HG03575 (cell line): Measurements from ENCODE around the gene SLC40A1.

Source experiments
- ATAC-seq: cut with Tn5 transposase; IDR thresholded peaks from one replicate; pipeline ENCODE4 v1.9.1; 2021; ENCODE audit not compliant: unreplicated experiment, insufficient number of reproducible peaks, low FRiP score; ENCODE audit errors: extremely low read depth

SLC40A1 gene

GRCh38 chr2:189548666-189549448 is 31.7 kb downstream of the SLC40A1 start:
- ATAC-seq: no peak

DNA sequence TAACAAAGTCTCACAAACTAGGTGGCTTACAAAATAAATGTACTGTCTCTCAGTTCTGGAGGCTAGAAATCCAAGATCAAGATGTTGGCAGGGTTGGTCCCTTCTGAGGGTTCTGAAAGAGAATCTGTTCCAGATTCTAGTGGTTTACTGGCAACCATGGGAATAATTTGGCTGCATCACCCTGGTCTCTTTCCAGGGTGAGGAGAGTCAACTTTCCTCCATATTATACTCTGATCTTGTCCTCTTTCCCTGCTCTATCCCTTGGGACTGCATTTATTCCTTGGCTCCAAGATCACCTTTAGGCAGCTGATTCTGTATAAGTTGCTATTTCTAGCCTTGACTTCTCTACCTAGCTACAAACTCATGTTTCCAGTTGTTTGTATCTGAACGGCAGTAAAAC is 35.2 kb downstream of the SLC40A1 start:
- no peak for ATAC-seq

- ATAC-seq: no peak
Measured at GRCh38 chr2:189544318-189545042, 36.1 kb downstream of the SLC40A1 start.

DNA sequence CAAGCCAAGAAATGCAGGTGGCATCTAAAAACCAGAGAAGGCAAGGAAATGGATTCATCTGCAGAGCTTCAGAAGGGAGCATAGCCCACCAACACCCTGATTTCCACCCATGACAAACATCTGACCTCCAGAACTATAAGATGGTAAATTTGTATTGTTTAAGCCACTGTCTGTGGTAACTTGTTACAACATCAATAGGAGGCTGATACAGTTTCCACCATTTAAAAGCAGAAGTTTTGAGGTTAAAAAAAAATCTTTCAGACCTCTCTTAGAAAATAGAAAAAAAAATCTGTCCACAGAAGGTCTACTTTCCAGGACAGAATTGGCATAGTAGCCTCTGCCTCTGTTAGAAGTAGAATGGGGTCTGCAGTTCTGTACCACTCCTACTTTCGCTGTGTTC is 37.2 kb downstream of the SLC40A1 start:
- ATAC-seq: no peak

GRCh38 chr2:189542145-189542882 is 38.3 kb downstream of the SLC40A1 start:
- ATAC-seq: no peak

DNA sequence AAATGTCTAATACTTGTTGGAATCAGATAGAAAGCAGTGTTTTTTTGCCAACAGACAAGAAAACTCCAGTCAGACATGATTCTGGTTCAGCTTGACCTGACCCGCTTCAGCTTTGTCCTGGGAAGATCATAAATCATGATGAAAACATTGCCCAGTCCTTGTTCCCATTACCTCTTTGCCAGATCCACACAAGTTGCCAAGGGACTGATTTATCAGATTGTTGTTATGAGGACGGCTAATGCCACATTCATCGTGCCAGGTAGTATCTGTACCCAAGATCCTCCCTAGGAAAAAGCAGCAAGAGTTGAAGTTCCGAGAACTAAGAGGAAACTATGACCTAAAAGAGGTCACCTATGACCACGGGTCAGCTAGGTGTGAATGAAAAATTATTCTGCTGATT is 39.0 kb downstream of the SLC40A1 start:
- ATAC-seq: no peak

- no peak for ATAC-seq
Measured at GRCh38 chr2:189540551-189540950, 40.0 kb downstream of the SLC40A1 start.

GRCh38 chr2:189538402-189538801 is 42.2 kb downstream of the SLC40A1 start:
- ATAC-seq: no peak

DNA sequence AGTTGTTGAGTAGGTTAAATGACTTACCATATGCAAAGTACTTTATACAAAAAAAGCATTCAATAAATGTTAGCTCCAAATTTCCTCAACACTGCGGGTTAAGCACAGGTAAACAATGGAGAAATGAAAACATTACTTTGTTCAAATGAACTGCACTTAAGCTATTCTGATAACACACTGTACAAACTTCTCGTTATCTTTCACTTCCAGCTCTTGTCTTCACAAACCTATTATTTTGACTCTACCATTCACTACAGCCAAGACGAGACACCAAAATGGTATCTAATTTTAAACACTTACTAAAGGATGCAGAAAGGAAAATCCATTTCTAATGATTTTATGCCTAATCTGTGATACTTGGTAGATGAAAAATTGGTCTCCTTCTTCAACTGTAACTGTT is 43.8 kb downstream of the SLC40A1 start:
- no peak for ATAC-seq

DNA sequence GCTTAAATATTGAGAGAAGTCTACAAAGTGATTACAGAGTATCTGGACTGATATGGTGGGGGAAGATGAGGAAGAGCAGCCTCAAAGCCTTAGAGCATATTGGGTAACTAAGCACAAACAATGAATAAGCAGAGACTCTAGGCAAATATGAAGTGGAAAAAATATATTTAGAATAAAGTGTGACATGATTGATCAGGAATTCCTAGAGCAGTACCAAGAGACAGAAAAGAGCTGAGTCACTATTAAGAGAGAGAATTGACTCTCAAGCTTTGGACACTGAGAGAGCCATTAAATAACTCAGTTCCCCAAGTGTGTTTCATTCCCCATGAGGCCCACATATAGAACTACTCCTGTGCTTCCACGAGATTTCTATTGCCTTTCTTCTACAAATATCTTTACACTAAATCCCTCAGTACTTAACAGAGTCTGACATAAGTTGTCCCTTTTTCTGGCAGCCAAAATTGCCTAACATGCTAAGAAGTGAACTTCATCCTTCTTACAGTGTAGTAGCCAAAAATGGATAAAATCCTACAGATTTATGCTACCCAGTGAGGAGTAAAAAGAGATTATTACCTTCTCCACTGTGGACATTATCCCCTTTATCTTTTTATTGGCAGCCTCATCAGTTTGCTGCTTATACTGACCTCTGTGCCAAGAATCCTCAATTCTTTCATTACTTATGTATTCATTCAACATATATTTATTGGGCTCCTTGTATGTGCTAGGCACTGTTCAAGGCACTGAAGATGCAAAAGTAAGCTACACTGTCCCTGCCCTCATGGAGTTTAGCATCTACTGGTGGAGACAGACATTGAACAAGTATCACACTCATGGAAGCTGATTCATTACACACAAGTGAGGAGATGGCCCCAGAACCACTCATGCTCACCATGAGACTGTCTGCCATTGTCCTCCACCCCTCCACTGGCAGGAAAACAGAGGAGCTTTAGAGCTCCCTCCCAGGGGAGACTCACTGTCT is 45.4 kb downstream of the SLC40A1 start:
- ATAC-seq: no peak

- no peak for ATAC-seq
Measured at GRCh38 chr2:189533288-189534035, 47.1 kb downstream of the SLC40A1 start.

DNA sequence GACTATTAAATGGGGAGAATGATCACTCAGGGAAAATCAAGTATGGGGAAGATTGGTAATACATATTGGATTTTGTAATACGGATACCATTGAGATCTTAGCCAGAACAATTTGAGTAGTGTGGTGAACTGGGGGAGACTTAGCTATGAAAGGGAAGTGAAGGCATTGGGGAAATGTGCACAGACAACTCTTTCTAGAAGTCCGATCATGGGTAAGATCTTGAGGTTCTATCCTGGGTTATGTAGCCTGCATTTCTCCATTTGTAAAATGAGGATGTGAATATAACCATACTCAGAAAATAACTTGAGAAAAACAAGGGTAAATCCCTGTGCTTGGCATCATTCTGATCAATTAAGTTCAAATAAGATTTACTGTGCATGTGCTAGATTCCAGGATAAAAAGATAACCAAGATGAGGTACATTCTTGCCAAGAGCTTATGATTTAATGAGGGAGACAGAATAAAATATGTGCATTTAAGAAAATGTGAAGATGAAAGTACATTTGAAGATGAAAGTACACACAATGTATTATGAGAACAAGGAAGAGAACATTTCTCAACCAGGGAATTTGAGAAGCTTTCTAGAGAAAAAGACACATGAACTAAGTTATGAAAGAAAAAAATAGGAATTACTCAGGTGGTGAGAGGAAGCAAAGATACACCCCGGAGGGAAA is 49.5 kb downstream of the SLC40A1 start:
- no peak for ATAC-seq

DNA sequence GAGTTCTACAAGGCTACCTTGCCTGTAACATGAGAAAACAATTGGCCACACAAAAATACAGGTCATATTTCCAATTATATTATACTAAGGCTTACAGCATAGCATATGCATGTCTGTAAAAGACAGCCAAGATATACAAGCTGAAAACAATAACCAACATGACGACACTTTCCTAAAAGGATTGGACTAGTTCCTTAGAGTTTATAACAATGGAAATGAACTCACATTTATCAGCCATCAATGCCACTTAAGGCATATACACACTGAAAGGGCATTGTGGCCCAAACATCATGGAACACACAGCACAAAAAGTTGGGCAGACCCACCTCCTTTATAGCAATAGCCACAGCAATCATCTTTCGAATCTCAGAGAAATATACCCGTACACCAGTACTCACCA is 52.0 kb downstream of the SLC40A1 start:
- ATAC-seq: no peak

- no peak for ATAC-seq
Measured at GRCh38 chr2:189527812-189528592, 52.6 kb downstream of the SLC40A1 start.

DNA sequence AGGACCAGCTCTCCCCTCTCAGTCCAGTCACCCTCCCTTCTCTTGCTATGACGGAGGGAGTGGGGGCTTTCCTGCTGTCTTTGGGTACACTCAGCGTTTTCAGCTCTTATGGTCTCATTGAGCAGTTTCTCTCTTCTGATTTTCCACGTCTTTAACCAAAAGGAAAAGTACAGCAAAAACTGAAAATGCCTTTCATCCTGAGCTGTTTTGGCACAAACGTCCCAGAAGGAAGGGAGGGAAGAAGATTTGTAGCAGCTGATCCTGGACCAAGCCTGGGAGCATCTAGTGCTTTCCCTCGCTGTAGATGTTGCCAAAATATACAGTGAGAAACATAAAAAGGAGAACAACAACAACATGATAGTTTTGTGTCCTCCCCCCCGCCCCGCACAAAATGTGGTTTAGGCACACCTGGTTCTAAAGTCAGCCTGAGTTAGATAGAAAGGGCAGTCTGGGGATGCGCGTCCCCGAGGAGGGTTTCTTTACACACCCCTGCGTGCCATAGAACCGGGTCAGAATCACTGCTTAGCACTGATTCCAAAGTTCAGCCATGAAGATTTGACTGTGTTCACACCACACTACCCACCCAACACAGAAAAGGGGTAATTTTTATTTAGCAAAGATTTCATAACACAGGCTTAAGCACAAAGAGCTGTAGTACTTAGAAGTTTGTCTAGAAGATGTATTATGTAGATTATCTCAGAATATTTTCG is 53.4 kb downstream of the SLC40A1 start:
- ATAC-seq: no peak

- no peak for ATAC-seq
Measured at GRCh38 chr2:189526241-189526640, 54.3 kb downstream of the SLC40A1 start.
